ENCODE data around the gene TMOD1. TPM values are rescaled to one million over a fixed set of nuclear protein-coding genes. Genes with fewer than 3 reads are reported as not detected.

Gene TMOD1
- polyA plus RNA-seq, 1 experiment: 0.10 TPM

DNA sequence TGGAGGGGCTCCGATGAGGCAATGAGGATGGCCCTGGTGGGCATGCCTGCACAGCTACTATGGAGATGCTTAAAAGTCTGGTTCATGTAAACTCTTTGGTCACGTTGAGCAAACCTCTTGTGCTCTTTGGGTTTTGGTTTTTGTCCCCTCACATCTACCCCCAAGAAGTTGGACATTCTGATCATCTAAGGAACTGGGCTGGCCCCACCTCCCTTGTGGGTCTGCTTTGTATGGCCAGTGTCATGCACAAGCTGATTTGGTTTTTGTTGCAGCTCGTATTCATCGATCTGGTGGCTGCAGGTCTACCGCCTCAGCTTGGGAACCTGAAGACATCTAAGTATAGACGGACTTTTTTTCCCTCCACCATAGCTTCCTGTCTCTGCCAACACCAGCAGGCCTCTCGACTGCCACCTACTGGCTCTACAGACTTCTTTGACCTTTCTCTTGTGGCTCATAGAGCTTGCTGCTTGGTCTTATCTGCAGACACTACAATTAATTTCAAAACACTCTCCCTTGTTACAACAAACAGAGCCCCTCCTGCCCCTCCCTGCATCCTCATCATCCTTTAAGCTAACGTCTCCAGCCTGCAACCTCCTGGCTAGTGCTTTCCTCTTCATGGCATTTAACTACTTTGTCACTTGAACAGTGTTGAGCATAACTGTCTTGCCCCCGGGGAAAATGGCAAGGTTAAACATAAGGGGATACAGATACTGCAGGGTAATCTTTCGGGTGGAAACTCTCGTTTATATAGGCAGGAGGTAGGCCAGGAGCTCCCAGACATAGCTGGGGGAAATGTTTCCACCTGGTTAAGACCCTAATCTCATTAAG, 97.2 kb downstream of the TMOD1 start:
- POLR2A ChIA-PET: interaction anchor here (0.6 to 1.6 kb wide), 4 partner anchors 17 to 187 kb away, joined by 3 to 8 read pairs (median 4); partner anchors contain the start of gene TDRD7
- Histone ChIP-seq H3K4me3 (ENCODE audit: low read depth, low read length) (no peak overlapping the region), H3K27ac (ENCODE audit: low read depth, low read length) (no peak overlapping the region), H3K27me3 (ENCODE audit: control insufficient read depth, insufficient read depth, low read length) (peaks cover 6% of the 10 kb centered on the region), H3K9me3 (ENCODE audit: control insufficient read depth, insufficient read depth, low read length) (no peaks in the 10 kb centered on the region)
- TF ChIP-seq, protein P1, sequence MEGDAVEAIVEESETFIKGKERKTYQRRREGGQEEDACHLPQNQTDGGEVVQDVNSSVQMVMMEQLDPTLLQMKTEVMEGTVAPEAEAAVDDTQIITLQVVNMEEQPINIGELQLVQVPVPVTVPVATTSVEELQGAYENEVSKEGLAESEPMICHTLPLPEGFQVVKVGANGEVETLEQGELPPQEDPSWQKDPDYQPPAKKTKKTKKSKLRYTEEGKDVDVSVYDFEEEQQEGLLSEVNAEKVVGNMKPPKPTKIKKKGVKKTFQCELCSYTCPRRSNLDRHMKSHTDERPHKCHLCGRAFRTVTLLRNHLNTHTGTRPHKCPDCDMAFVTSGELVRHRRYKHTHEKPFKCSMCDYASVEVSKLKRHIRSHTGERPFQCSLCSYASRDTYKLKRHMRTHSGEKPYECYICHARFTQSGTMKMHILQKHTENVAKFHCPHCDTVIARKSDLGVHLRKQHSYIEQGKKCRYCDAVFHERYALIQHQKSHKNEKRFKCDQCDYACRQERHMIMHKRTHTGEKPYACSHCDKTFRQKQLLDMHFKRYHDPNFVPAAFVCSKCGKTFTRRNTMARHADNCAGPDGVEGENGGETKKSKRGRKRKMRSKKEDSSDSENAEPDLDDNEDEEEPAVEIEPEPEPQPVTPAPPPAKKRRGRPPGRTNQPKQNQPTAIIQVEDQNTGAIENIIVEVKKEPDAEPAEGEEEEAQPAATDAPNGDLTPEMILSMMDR (IDR thresholded peaks at IDR 0.05; ENCODE audit: low read depth, low read length): peak; percentile 95
- peak; percentile 60 for DNase-seq (ENCODE audit: low read depth, low spot score)
- CTCF ChIA-PET: interaction anchor here (0.5 to 13.3 kb wide), 65 partner anchors 9 to 755 kb away, joined by 3 to 704 read pairs (median 6); partner anchors contain the start of genes NCBP1, TDRD7, TMOD1 and TSTD2

DNA sequence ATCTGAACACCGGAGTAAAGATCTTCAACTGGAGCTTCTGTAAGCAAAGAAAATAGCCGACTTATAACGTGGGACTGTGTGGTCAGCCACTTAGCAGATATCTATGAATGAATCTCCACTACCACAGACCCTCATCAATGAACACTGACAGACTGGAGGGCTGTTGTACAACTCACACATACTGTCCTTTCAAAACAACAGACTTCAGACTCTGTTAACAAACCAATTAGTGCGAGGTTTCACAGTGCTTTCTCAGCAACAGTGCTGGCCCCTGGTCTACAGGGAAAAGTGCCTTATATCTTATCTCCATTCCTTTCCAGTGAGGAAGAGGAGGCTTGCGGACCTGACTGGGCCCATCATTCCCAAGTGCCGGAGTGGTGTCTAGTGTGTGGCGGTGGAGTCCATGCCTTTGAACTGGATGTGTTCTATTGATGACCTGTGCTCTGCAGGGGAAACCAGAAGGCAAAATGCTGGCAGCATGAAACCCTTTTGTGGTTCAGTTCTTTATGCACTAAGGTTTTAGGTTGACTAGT, 97.9 kb downstream of the TMOD1 start:
- POLR2A ChIA-PET: interaction anchor here (0.6 to 1.6 kb wide), 3 partner anchors 17 to 188 kb away, joined by 4 to 8 read pairs (median 4); partner anchors contain the start of gene TDRD7
- TF ChIP-seq, protein P1 (IDR thresholded peaks at IDR 0.05; ENCODE audit: low read depth, low read length): no peak
- H3K27me3 ChIP-seq (ENCODE audit: control insufficient read depth, insufficient read depth, low read length): peaks cover 4% of the 10 kb centered on the region

DNA sequence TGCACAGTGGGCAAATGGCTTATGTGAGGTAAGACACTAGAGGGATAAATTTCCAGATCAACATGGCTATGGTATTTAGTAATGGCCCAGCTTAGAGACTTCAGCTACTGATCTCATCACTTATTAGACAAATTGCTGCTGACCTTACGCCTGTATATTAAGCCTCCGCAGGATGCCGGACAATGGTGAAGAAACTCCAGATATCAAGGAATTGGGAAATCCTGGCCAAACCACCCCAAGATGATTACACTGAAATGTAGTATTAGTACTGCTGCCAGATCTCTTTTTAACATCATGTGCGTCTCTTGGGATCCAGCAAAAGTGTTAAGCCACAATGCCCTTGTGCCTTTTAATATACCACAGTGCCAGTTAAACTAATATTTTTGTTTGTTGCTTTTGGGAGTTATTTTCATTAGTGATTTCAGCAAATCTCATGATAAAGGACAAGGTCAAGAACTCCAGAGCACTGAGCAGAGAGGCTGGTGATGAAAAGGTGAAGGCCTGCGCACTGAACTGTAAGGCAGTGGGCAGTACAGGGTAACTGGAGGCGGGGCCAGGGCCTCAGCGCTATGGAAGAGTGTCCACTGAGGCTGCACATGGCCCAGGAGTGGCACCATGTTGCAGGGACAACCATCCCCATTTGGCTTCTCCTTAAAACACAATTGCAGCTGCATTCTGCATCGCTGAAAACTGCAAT, 99.2 kb downstream of the TMOD1 start:
- H3K27me3 ChIP-seq (ENCODE audit: control insufficient read depth, insufficient read depth, low read length): peaks cover 4% of the 10 kb centered on the region
- H3K4me3 ChIP-seq (ENCODE audit: low read depth, low read length): no peak overlapping the region

More for the DNA sequence above, 97.9 kb downstream of the TMOD1 start:
- CTCF ChIA-PET: interaction anchor here (0.6 to 13.3 kb wide), 60 partner anchors 9 to 756 kb away, joined by 3 to 704 read pairs (median 6); partner anchors contain the start of genes NCBP1, TDRD7, TMOD1 and TSTD2
- H3K27ac ChIP-seq (ENCODE audit: low read depth, low read length): no peak overlapping the region
- no peak for DNase-seq (ENCODE audit: low read depth, low spot score)
- no peak overlapping the region for H3K4me3 ChIP-seq (ENCODE audit: low read depth, low read length)
- no peaks in the 10 kb centered on the region for H3K9me3 ChIP-seq (ENCODE audit: control insufficient read depth, insufficient read depth, low read length)

DNA sequence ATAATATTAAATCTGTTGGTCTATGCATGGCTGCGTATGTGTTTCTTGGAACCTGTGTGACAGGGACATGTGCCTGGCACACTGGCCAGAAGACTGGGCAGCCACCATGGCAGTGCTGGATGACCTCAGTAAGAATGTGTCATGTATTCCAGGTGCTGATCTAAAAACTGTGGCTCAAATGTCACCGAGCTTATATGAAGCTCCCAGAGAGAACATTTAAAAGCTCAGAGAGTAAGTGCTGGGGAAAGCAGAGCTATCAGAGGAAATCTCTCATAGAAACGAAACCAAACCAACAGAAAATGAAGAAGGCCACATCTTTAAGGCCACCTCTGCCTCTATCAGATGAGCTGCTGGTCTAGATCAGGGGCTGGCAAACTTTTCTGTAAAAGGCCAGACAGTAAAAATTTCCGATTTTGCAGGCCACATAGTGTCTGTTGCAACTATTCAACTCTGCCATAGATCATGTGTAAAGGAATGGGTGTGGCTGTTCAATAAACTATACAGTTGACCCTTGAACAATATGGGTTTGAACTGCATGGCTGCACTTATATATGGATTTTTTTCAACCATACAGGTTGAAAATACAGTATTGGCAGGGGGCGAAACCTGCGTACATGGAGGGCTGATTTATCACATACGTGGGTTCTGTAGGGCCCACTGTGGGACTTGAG, 99.9 kb downstream of the TMOD1 start:
- DNase-seq (ENCODE audit: low read depth, low spot score): no peak
- Histone ChIP-seq H3K27ac (ENCODE audit: low read depth, low read length) (no peak overlapping the region), H3K9me3 (ENCODE audit: control insufficient read depth, insufficient read depth, low read length) (no peaks in the 10 kb centered on the region), H3K4me3 (ENCODE audit: low read depth, low read length) (no peak overlapping the region), H3K27me3 (ENCODE audit: control insufficient read depth, insufficient read depth, low read length) (no peaks in the 10 kb centered on the region)
- ChIA-PET POLR2A (no interaction called here), CTCF (interaction anchor here (0.6 to 13.3 kb wide), 4 partner anchors 10 to 159 kb away, joined by 3 to 704 read pairs (median 90); no protein-coding TSS in a partner anchor)
- TF ChIP-seq, protein P1 (IDR thresholded peaks at IDR 0.05; ENCODE audit: low read depth, low read length): no peak

More for the DNA sequence above, 99.2 kb downstream of the TMOD1 start:
- Histone ChIP-seq H3K9me3 (ENCODE audit: control insufficient read depth, insufficient read depth, low read length) (no peaks in the 10 kb centered on the region), H3K27ac (ENCODE audit: low read depth, low read length) (no peak overlapping the region)
- ChIA-PET CTCF (interaction anchor here (1.0 to 13.3 kb wide), 6 partner anchors 11 to 186 kb away, joined by 3 to 704 read pairs (median 30); partner anchors contain the start of gene TDRD7), POLR2A (no interaction called here)
- no peak for DNase-seq (ENCODE audit: low read depth, low spot score)
- TF ChIP-seq, protein P1 (IDR thresholded peaks at IDR 0.05; ENCODE audit: low read depth, low read length): no peak
